ENCODE data around the gene ARID5B.

Gene ARID5B

DNA sequence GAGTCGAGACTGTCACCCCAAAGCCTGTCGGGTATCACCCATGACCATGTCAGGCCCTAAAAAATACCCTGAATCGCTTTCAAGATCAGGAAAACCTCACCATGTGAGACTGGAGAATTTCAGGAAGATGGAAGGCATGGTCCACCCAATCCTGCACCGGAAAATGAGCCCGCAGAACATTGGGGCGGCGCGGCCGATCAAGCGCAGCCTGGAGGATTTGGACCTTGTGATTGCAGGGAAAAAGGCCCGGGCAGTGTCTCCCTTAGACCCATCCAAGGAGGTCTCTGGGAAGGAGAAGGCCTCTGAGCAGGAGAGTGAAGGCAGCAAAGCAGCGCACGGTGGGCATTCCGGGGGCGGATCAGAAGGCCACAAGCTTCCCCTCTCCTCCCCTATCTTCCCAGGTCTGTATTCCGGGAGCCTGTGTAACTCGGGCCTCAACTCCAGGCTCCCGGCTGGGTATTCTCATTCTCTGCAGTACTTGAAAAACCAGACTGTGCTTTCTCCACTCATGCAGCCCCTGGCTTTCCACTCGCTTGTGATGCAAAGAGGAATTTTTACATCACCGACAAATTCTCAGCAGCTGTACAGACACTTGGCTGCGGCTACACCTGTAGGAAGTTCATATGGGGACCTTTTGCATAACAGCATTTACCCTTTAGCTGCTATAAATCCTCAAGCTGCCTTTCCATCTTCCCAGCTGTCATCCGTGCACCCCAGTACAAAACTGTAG is 191.0 kb downstream of the ARID5B start:
- Histone ChIP-seq H3K9me3 (no peaks in the 10 kb centered on the region), H3K4me3 (no peak overlapping the region), H3K36me3 (replicated peaks) (peaks cover 35% of the 10 kb centered on the region), H3K27me3 (ENCODE audit: low read depth) (no peaks in the 10 kb centered on the region), H3K4me1 (peaks cover 38% of the 10 kb centered on the region)
- in situ Hi-C loops (cut with MboI; ENCODE audit: low sequenced_read_pairs) = no loop called here
- no peak for DNase-seq (ENCODE audit: low spot score in 2 of 2)

DNA sequence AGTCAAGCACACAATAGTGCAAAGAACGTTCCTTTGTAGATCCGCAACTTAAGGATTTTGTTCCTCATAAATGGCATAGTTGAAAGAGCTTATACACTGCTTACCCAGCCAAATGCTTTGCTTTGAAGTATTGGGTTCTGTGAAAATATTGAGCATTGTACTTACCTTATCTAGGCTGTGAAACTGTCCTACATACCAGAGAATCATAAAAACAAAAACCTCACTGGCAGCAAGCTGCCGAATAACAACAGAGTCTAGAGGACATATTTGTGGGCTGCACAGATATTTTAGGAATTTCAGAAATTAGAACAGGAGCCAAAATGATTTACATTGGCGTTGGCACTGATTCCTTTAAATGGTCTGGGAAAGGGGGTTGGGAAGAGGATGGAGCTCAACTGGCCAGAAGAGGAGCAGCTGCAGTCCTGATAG is 192.4 kb downstream of the ARID5B start:
- Histone ChIP-seq H3K36me3 (replicated peaks) (peaks cover 29% of the 10 kb centered on the region), H3K9me3 (no peaks in the 10 kb centered on the region), H3K27me3 (ENCODE audit: low read depth) (no peaks in the 10 kb centered on the region), H3K4me3 (no peak overlapping the region), H3K4me1 (peaks cover 38% of the 10 kb centered on the region)
- in situ Hi-C loops (cut with MboI; ENCODE audit: low sequenced_read_pairs) = no loop called here
- peak; percentile 53 to 73 for DNase-seq (ENCODE audit: low spot score in 2 of 2)

DNA sequence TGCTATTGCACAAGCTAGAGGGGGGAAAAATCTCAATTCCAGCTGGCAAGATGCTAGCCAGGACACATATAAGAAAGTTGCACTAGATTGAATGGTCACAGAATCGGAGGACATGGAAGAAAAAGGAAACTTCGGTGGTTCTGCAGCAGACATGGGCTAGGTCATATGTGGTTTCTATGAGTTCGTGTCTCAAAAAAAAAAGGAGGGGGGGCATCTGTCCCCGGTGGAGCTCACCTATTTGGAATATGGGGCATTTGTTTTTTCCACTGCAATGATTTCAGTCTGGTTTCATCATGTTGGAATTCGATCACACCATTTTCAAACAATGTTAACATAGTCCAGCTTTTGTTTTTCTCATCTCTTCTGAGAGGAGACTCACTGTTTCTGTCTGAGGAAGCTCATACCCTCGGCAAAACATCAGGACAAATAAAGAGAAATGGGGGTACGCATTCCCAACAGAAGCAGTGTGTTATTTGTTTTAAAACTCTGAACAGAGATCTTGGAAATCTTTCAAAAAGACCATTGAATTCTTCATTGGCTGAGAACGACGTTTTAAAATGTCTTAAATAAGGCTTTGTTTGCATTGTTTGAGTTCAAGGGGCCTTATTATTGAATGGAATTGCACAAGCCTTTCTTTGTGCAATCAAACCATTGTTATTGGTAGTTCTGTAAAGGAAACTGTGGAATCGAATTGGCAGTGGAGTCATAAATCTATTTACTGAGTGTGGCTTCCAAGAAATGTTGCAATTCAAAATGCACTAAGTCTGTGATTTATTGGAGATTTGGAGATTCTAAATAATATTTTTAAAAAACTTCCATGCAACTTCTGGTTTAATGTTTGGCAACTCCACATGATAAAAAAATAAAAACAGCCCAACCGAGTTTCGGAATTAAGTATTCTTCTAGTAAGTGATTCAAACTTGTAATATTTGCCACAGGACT is 194.0 kb downstream of the ARID5B start:
- Histone ChIP-seq H3K4me1 (peaks cover 38% of the 10 kb centered on the region), H3K27me3 (ENCODE audit: low read depth) (no peaks in the 10 kb centered on the region), H3K36me3 (replicated peaks) (peaks cover 23% of the 10 kb centered on the region), H3K9me3 (no peaks in the 10 kb centered on the region), H3K4me3 (no peak overlapping the region)
- peak in 1 of 2 experiments; percentile 99 for DNase-seq (ENCODE audit: low spot score in 2 of 2)
- in situ Hi-C loops (cut with MboI; ENCODE audit: low sequenced_read_pairs) = no loop called here

DNA sequence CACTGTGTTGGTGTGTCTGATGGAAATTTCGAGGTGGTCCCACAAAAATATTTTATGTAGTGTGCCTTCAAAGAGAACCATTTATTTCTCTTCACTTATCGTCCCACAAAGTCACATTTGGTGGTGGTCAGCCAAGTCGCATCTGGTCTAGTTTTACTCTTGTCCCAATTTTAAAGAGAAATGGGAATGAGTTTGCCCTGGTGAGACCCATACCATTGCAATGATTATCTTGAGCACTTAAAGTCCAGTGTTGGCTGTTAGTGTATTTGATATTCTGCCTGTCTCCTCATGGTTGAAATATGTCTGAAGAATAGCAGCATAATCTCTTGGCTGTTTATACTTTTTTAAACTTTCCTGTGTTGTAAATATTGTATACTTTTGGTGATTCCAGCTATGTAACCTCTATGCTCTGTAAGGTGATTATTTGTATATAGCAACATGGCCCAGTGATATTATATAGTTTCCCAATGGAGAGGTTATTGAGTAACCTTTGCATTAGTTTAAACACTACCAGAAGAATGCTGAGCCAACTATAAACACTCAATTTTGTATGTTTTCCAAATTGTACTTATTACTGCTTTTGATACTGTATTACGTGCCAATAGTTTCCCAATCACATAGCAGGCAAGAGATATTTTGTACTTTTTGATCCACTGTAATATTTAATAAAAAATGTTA is 194.9 kb downstream of the ARID5B start:
- H3K4me3 ChIP-seq = no peak overlapping the region
- H3K9me3 ChIP-seq = no peaks in the 10 kb centered on the region
- DNase-seq (ENCODE audit: low spot score in 2 of 2) = no peak
- peaks cover 38% of the 10 kb centered on the region for H3K4me1 ChIP-seq
- in situ Hi-C loops (cut with MboI; ENCODE audit: low sequenced_read_pairs) = no loop called here
- peaks cover 13% of the 10 kb centered on the region for H3K36me3 ChIP-seq (replicated peaks)
- H3K27me3 ChIP-seq (ENCODE audit: low read depth) = no peaks in the 10 kb centered on the region

DNA sequence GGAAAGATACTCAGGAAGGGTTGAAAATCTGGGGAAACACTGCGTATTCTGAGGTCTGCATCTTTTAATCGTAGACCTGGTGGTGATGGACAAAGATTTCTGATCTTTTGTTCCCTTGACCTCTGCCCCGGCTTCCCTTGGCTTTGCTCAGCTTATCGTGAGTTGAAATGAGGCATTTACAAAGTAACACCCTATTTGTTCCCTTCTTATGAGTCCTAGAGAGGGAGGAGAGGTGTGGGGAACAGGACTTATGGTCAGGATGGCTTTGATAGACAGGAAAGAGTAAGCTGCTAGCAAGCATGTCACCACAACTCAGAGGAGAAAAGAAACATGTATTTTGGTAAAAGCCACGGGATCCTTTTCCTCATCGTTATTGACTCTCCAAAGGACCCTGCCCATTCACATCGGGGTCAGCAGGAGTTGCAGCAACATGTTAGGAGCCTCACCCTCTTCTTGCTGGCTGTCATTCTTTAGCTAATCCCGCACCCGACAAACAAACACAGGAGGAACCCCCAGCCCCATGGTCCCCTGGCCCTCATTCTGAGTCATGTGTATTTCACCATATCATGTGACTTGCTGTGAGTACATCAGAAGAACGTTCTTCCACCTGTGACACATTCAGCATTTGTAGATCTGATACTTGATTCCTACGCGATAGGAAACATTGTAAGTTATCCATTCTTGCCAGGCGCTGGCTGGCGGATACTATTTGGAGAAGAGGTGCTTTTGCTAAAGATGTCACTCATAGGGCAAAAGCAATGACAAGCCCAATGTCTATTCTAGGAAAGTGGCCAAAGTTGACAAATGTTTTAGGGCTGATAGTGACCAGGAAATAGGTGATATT is 197.0 kb downstream of the ARID5B start:
- Histone ChIP-seq H3K4me1 (peaks cover 29% of the 10 kb centered on the region), H3K36me3 (replicated peaks) (no peaks in the 10 kb centered on the region; the same call in 1 of the 2 replicates), H3K9me3 (no peaks in the 10 kb centered on the region), H3K27me3 (ENCODE audit: low read depth) (no peaks in the 10 kb centered on the region), H3K4me3 (no peak overlapping the region)
- in situ Hi-C loops (cut with MboI; ENCODE audit: low sequenced_read_pairs) = no loop called here
- no peak for DNase-seq (ENCODE audit: low spot score in 2 of 2)

DNA sequence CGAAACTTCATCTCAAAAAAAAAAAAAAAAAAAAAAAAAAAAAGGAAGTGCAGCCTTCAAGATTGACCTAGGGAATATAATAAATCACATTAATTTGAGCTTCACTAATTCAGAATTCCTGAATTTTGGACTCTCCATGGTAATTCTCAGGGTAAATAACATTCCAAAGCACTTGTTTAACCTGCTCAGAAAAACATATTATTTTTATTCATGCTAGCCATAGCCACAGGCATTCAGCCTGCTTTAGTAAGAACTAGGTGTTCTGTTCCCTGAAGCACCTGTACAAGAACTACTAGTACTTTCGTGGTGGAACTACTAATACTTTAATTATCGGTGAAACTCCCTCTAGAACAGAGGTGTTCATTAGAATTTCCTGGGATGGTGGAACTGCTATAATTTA is 197.8 kb downstream of the ARID5B start:
- Histone ChIP-seq H3K4me1 (peaks cover 21% of the 10 kb centered on the region), H3K27me3 (ENCODE audit: low read depth) (no peaks in the 10 kb centered on the region), H3K36me3 (replicated peaks) (no peaks in the 10 kb centered on the region; the same call in 1 of the 2 replicates), H3K4me3 (no peak overlapping the region), H3K9me3 (no peaks in the 10 kb centered on the region)
- in situ Hi-C loops (cut with MboI; ENCODE audit: low sequenced_read_pairs) = no loop called here
- DNase-seq (ENCODE audit: low spot score in 2 of 2) = no peak

DNA sequence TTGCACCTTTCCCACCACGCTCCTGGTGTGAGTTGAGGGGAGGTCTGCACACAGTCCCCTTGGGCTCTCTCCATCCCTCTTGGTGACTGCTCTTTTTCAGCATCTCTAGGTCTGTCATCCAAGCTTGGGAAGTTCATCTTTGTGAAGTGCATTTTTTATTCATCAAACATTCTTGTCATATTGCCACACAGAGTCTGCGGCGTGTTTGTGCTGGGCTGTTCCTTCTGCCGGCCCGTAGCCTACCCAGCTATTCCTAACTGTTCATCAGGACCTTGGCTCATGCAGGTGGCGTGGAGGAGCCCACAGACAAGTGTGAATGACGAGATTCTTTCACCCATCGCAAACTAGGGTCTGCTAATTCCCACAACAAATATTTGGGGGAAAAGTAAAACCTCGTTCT is 202.4 kb downstream of the ARID5B start:
- in situ Hi-C loops (cut with MboI; ENCODE audit: low sequenced_read_pairs) = no loop called here
- no peaks in the 10 kb centered on the region for H3K4me1 ChIP-seq
- DNase-seq (ENCODE audit: low spot score in 2 of 2) = no peak

DNA sequence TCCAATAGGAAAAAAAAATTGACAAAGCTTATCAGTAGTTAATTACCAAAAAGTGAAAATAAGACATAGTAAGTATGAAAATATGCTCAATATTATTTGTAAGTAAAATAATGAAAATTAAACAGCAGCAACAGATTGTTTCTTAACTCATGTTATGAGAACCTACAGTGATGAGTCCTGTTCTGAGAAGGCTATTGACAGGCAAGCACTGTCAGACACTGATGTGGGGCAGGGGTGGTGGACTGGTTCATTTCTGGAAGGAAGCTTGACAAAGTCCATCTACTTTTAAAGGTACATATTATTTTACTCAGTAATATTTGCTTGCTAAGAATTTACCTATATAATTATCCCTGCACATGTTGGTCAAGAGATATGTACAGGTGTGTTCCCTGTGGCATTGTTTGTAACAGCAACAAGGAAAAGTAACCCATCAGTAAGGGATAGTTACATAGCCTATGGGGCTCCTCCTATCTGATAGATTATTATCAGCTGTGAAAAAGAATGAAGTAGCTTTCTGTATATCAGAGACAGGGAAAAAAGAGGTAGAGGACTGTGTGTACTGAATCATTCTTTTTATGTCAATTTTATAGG is 205.5 kb downstream of the ARID5B start:
- H3K27me3 ChIP-seq (ENCODE audit: low read depth) = no peaks in the 10 kb centered on the region
- no peak for DNase-seq (ENCODE audit: low spot score in 2 of 2)
- H3K4me1 ChIP-seq = no peaks in the 10 kb centered on the region
- no peak overlapping the region for H3K4me3 ChIP-seq
- H3K9me3 ChIP-seq = no peaks in the 10 kb centered on the region
- in situ Hi-C loops (cut with MboI; ENCODE audit: low sequenced_read_pairs) = no loop called here
- H3K36me3 ChIP-seq (replicated peaks) = no peaks in the 10 kb centered on the region

More for the DNA sequence above, 202.4 kb downstream of the ARID5B start:
- Histone ChIP-seq H3K36me3 (replicated peaks) (no peaks in the 10 kb centered on the region), H3K27me3 (ENCODE audit: low read depth) (no peaks in the 10 kb centered on the region), H3K9me3 (no peaks in the 10 kb centered on the region), H3K4me3 (no peak overlapping the region)

DNA sequence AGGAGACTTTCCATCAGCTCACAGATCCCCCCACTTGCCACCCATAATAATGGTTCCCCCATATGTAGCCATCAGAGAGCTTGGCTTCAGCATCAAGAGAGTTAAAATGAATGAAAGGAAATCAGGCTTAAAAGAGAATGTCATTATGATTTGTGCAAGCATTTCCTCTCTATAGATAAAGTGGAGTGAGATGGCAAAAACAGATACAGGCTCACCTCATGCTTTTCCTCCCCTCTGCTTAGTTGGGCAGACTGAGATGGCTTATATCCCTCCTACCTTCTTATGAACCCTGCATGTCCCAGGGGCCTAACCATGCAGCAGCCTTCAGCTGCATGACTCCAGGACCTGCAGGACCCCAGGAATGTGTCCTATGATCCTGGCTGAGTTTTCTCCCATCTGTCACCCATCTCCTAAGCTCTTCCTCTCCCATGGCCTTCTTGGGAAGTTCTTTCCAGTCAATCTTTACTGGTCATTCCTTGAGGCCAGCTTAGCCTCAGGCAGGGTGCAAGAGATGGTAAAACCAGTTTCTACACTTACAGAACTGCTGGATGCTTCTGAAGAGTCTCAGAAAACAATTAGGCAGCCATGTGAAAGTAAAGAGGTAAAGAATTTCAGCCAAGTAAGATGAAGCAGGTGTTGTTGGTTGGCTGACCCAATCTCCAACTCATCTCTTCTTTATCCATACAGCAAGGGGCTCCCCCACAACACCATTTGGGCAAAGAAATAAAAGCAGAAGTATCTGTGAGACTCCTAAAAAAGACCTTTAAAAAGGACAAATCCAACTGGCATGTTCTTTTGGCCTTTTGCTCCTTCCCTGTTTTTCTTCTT is 207.5 kb downstream of the ARID5B start:
- Histone ChIP-seq H3K36me3 (replicated peaks) (no peaks in the 10 kb centered on the region), H3K9me3 (no peaks in the 10 kb centered on the region), H3K4me1 (no peaks in the 10 kb centered on the region; the same call in 1 of the 2 replicates), H3K4me3 (no peak overlapping the region), H3K27me3 (ENCODE audit: low read depth) (no peaks in the 10 kb centered on the region)
- no peak for DNase-seq (ENCODE audit: low spot score in 2 of 2)
- in situ Hi-C loops (cut with MboI; ENCODE audit: low sequenced_read_pairs) = no loop called here

DNA sequence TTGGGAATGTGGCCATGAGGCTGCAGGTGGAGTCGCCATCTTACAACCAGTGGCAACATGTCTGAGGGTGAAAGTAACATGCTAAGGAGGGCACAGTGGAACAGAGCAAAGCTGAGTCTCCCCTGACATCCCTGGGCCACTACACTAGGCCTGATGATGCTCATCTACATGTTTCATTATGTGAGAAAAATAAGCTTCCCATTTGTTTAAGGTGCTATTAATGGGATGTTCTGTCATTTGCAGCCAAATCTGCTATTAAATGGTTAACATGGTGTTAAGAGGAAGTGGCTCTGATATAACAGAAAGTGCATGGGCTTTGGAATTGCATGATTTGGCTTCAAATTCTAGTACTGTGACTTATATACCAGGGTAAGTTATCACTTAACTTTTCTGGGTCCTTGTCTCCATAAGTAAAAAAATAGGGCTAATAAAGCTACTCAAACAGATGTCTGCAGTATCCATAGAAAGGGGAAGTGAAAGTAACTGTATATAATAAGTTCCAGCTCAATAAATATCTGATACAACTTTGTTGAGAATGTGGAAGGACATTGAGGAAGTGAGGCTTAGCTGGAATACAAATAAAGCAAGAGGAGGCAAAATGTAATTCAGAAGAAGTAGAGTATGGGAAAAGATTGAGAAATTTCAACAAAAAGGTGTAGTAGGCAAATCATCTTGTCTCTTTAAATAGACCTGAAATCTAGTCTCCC is 208.2 kb downstream of the ARID5B start:
- no peaks in the 10 kb centered on the region; the same call in 1 of the 2 replicates for H3K4me1 ChIP-seq
- H3K9me3 ChIP-seq = no peaks in the 10 kb centered on the region
- H3K36me3 ChIP-seq (replicated peaks) = no peaks in the 10 kb centered on the region
- in situ Hi-C loops (cut with MboI; ENCODE audit: low sequenced_read_pairs) = no loop called here
- no peak for DNase-seq (ENCODE audit: low spot score in 2 of 2)
- H3K4me3 ChIP-seq = no peak overlapping the region
- H3K27me3 ChIP-seq (ENCODE audit: low read depth) = no peaks in the 10 kb centered on the region

DNA sequence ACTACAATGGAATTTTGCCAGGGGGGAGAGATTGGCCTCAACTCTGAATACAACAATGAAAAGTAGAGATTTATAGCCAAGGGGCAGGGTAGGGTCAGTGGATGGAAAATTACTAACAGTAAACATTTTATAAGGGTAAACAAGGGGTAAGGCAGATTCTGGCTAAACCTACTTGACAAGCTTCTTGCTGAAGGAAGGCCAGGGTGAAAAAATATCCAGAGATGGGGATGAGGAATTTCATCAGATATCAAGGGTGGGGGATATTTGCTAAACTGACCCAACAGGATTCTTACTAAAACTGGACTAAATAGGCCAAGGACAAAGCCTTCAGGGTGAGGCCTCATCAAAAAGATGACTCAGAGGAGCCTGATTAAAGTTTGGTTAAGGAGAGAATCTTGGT is 210.8 kb downstream of the ARID5B start:
- in situ Hi-C loops (cut with MboI; ENCODE audit: low sequenced_read_pairs) = no loop called here
- H3K4me3 ChIP-seq = no peak overlapping the region
- H3K4me1 ChIP-seq = no peaks in the 10 kb centered on the region; the same call in 1 of the 2 replicates
- H3K9me3 ChIP-seq = no peaks in the 10 kb centered on the region
- no peaks in the 10 kb centered on the region for H3K36me3 ChIP-seq (replicated peaks)
- no peak for DNase-seq (ENCODE audit: low spot score in 2 of 2)
- no peaks in the 10 kb centered on the region for H3K27me3 ChIP-seq (ENCODE audit: low read depth)

DNA sequence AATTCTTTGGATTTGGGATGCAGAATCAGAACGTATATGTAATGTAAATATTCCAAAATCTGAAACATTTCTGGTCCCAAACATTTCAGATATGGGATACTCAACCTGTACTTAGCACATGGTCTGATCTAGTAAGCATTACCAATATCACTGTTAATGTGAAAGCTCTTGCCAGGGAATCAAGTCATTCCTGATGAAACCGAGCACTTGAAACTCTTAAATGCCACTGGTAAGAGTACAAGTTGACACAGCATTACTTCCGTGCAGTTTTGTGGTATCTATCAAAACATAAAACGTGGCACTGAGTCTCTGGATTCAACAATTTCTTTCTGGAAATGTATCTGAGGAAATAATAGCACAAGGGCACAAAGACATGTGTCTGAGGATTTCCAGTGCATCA is 211.5 kb downstream of the ARID5B start:
- no peak for DNase-seq (ENCODE audit: low spot score in 2 of 2)
- Histone ChIP-seq H3K4me1 (no peaks in the 10 kb centered on the region; the same call in 1 of the 2 replicates), H3K9me3 (no peaks in the 10 kb centered on the region), H3K36me3 (replicated peaks) (no peaks in the 10 kb centered on the region), H3K27me3 (ENCODE audit: low read depth) (no peaks in the 10 kb centered on the region), H3K4me3 (no peak overlapping the region)
- in situ Hi-C loops (cut with MboI; ENCODE audit: low sequenced_read_pairs) = no loop called here
